Upper lobe of right lung (tissue), 1 donor: ENCODE data around the gene CXADR. TPM values are rescaled to one million over a fixed set of nuclear protein-coding genes. Genes with fewer than 3 reads are reported as not detected.
A peak's percentile ranks its signal among the peaks of the same experiment; 100 is the strongest.
"Not testable (repeated sequence)": the region's sequence is repeated elsewhere in the genome, so short reads cannot be mapped to it uniquely, and the experiment has no call there.

Experiments used
- ATAC-seq: fragments of 200-7000 bp; cut with Tn5 transposase; one replicate; pipeline ENCODE4 v1.9.1; 2020; ENCODE audit warnings: mild to moderate bottlenecking, moderate library complexity
- DNase-seq: peaks from one replicate; pipeline ENCODE4 v3.0.0-alpha.2; 2020
- H3K27ac ChIP-seq: fragments of 200-600 bp; one replicate; pipeline ENCODE4 v1.8.0; 2022
- H3K27me3 ChIP-seq: fragments of 200-600 bp; one replicate; pipeline ENCODE4 v1.8.0; 2022; ENCODE audit warnings: mild to moderate bottlenecking
- H3K36me3 ChIP-seq: fragments of 200-600 bp; one replicate; pipeline ENCODE4 v1.8.0; 2022
- H3K4me1 ChIP-seq: fragments of 200-600 bp; one replicate; pipeline ENCODE4 v1.8.0; 2022
- H3K4me3 ChIP-seq: fragments of 200-600 bp; one replicate; pipeline ENCODE4 v1.8.0; 2022; ENCODE audit warnings: mild to moderate bottlenecking
- H3K9me3 ChIP-seq: fragments of 200-600 bp; one replicate; pipeline ENCODE4 v1.8.0; 2022
- intact Hi-C: fragments of 100-400 bp; cut with DNase I; formaldehyde crosslinking; loops from one replicate; pipeline ENCODE4 v1.11.0; 2022
- total RNA-seq: library from RNA; stranded (reverse); fragmentation: NEBNext Ultra II Directional; extraction: Animal tissue kit (Norgen Biotek cat#: 25700); gene quantifications from one replicate; pipeline ENCODE4 v1.2.1, GENCODE V29; 2021
- TF ChIP-seq, protein P1 (sequence below): fragments of 200-600 bp; IDR thresholded peaks from one replicate; pipeline ENCODE4 v1.8.0; 2022; ENCODE audit warnings: antibody characterized with exemption
- donor health status: DM: no; HTN: yes; CAD: no; lungs with severe emphysema.

Gene CXADR
- total RNA-seq, 1 donor from 2014 or later: 29.0 TPM

DNA sequence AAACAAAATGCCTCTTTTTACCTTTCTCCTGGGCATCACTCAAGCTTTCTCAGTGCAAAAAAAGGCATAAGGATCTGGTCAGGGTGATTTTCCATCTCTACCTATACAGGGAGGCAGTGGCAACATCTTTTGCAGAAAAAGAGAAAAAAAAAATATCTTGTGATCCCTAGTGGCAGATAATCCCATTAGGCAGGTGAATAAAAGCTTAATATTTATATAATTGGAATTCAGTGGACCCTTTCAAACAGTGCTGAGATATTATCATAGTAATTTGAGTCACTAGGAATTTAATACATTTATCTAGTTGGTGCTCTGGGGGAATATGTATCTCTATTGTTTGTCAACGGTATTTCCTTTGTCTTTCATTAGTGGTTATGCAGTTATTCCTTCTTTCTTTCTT, 29.9 kb upstream of the CXADR start:
- TF ChIP-seq, protein P1, sequence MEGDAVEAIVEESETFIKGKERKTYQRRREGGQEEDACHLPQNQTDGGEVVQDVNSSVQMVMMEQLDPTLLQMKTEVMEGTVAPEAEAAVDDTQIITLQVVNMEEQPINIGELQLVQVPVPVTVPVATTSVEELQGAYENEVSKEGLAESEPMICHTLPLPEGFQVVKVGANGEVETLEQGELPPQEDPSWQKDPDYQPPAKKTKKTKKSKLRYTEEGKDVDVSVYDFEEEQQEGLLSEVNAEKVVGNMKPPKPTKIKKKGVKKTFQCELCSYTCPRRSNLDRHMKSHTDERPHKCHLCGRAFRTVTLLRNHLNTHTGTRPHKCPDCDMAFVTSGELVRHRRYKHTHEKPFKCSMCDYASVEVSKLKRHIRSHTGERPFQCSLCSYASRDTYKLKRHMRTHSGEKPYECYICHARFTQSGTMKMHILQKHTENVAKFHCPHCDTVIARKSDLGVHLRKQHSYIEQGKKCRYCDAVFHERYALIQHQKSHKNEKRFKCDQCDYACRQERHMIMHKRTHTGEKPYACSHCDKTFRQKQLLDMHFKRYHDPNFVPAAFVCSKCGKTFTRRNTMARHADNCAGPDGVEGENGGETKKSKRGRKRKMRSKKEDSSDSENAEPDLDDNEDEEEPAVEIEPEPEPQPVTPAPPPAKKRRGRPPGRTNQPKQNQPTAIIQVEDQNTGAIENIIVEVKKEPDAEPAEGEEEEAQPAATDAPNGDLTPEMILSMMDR: no peak
- no peak for ATAC-seq
- Histone ChIP-seq H3K27me3 (no peaks in the 10 kb centered on the region), H3K9me3 (no peaks in the 10 kb centered on the region), H3K36me3 (no peaks in the 10 kb centered on the region), H3K27ac (no peak overlapping the region), H3K4me3 (no peak overlapping the region), H3K4me1 (no peaks in the 10 kb centered on the region)
- intact Hi-C loops: no loop called here
- DNase-seq: no peak

GRCh38 chr21:17488620-17489019, 24.2 kb upstream of the CXADR start:
- Histone ChIP-seq H3K9me3 (no peaks in the 10 kb centered on the region), H3K36me3 (no peaks in the 10 kb centered on the region), H3K27ac (no peak overlapping the region), H3K4me3 (no peak overlapping the region), H3K4me1 (peaks cover 10% of the 10 kb centered on the region), H3K27me3 (no peaks in the 10 kb centered on the region)
- ATAC-seq (no peak), DNase-seq (no peak)
- intact Hi-C loops: no loop called here
- TF ChIP-seq, protein P1: no peak

- H3K36me3 ChIP-seq, H3K27ac ChIP-seq, H3K4me1 ChIP-seq, H3K4me3 ChIP-seq, intact Hi-C loops, DNase-seq, H3K9me3 ChIP-seq, H3K27me3 ChIP-seq: not testable (repeated sequence)
- peak; percentile 77 for ATAC-seq
These were observed 23.3 kb upstream of the CXADR start for GRCh38 chr21:17489565-17489964.

DNA sequence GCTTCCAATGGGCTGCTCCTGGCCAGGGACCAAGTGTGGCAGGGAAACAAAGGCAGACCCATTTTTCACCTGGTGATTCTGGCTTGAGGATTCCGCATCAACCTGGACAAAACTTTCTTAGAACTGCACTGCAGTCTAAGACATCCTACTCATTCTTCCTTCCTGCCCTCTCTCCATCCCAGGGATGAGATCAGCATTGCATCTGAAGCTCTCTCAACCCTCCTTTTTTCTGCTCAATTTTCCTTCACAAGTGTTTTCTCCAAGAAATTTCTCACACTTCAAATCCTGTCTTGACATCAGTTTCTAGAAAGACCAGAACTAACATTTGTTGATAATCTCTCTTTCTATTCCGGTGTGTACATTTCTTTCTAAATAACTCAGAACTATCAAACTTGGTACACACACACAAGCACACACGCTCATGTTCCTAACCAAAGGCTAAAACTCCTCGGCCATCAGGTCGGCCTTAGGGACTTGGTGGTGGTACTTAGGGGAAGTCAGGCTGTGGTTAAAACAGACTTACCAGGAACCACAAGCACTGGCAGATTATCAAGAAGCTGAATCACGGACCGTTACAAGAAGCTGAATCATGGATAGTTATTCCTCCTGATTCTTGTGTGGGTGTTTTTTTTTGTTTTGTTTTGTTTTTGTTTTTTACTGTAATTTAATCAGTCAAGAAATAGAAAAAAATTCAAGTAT, 21.0 kb upstream of the CXADR start:
- DNase-seq (no peak), ATAC-seq (peak; percentile 74)
- H3K27me3 ChIP-seq: no peaks in the 10 kb centered on the region
- no peak overlapping the region for H3K4me3 ChIP-seq
- TF ChIP-seq, protein P1: no peak
- H3K9me3 ChIP-seq: no peaks in the 10 kb centered on the region
- peaks cover 10% of the 10 kb centered on the region for H3K4me1 ChIP-seq
- no peaks in the 10 kb centered on the region for H3K36me3 ChIP-seq
- H3K27ac ChIP-seq: no peak overlapping the region
- intact Hi-C loops: no loop called here

- no peaks in the 10 kb centered on the region for H3K36me3 ChIP-seq
- no peak overlapping the region for H3K4me3 ChIP-seq
- ATAC-seq (peak; percentile 85), DNase-seq (no peak)
- no peaks in the 10 kb centered on the region for H3K9me3 ChIP-seq
- H3K27ac ChIP-seq: no peak overlapping the region
- no peaks in the 10 kb centered on the region for H3K27me3 ChIP-seq
- intact Hi-C loops: no loop called here
- TF ChIP-seq, protein P1: no peak
- peaks cover 10% of the 10 kb centered on the region for H3K4me1 ChIP-seq
These were observed 20.3 kb upstream of the CXADR start for GRCh38 chr21:17492415-17493168.

GRCh38 chr21:17494051-17494450, 18.8 kb upstream of the CXADR start:
- ATAC-seq (no peak), DNase-seq (no peak)
- no peaks in the 10 kb centered on the region for H3K36me3 ChIP-seq
- TF ChIP-seq, protein P1: no peak
- H3K27me3 ChIP-seq: no peaks in the 10 kb centered on the region
- no peak overlapping the region for H3K4me3 ChIP-seq
- intact Hi-C loops: no loop called here
- peaks cover 10% of the 10 kb centered on the region for H3K4me1 ChIP-seq
- no peak overlapping the region for H3K27ac ChIP-seq
- H3K9me3 ChIP-seq: no peaks in the 10 kb centered on the region
